ENCODE measurements around the gene PREX1.

Gene PREX1

GRCh38 chr20:48686238-48687116 is 141.3 kb downstream of the PREX1 start:
- no peak for TF ChIP-seq JUND (IDR thresholded peaks at IDR 0.05; ENCODE audit: low read depth)
- in situ Hi-C loops (cut with HindIII; ENCODE audit: low pct_unique_long_range_greater_than_20kb, low sequenced_read_pairs) = no loop called here
- DNase-seq (ENCODE audit: low read depth in 1 of 2, low spot score in 1 of 2) = peak in 1 of 2 experiments; percentile 57

- no peak for TF ChIP-seq JUND (IDR thresholded peaks at IDR 0.05; ENCODE audit: low read depth)
- no peak for DNase-seq (ENCODE audit: low read depth in 1 of 2, low spot score in 1 of 2)
- in situ Hi-C loops (cut with HindIII; ENCODE audit: low pct_unique_long_range_greater_than_20kb, low sequenced_read_pairs) = no loop called here
Measured at GRCh38 chr20:48685300-48685699, 142.5 kb downstream of the PREX1 start.

- TF ChIP-seq JUND (IDR thresholded peaks at IDR 0.05; ENCODE audit: low read depth) = no peak
- no peak for DNase-seq (ENCODE audit: low read depth in 1 of 2, low spot score in 1 of 2)
- in situ Hi-C loops (cut with HindIII; ENCODE audit: low pct_unique_long_range_greater_than_20kb, low sequenced_read_pairs) = no loop called here
Measured at GRCh38 chr20:48684501-48685041, 143.2 kb downstream of the PREX1 start.

GRCh38 chr20:48683467-48684175 is 144.2 kb downstream of the PREX1 start:
- DNase-seq (ENCODE audit: low read depth in 1 of 2, low spot score in 1 of 2) = no peak
- in situ Hi-C loops (cut with HindIII; ENCODE audit: low pct_unique_long_range_greater_than_20kb, low sequenced_read_pairs) = no loop called here
- TF ChIP-seq JUND (IDR thresholded peaks at IDR 0.05; ENCODE audit: low read depth) = no peak

- no peak for DNase-seq (ENCODE audit: low read depth in 1 of 2, low spot score in 1 of 2)
- no peak for TF ChIP-seq JUND (IDR thresholded peaks at IDR 0.05; ENCODE audit: low read depth)
- in situ Hi-C loops (cut with HindIII; ENCODE audit: low pct_unique_long_range_greater_than_20kb, low sequenced_read_pairs) = no loop called here
Measured at GRCh38 chr20:48682529-48683363, 145.1 kb downstream of the PREX1 start.

- no peak for DNase-seq (ENCODE audit: low read depth in 1 of 2, low spot score in 1 of 2)
- in situ Hi-C loops (cut with HindIII; ENCODE audit: low pct_unique_long_range_greater_than_20kb, low sequenced_read_pairs) = no loop called here
Measured at GRCh38 chr20:48681873-48682426, 145.8 kb downstream of the PREX1 start.

GRCh38 chr20:48681201-48681872 is 146.5 kb downstream of the PREX1 start:
- in situ Hi-C loops (cut with HindIII; ENCODE audit: low pct_unique_long_range_greater_than_20kb, low sequenced_read_pairs) = no loop called here
- TF ChIP-seq JUND (IDR thresholded peaks at IDR 0.05; ENCODE audit: low read depth) = no peak
- no peak for DNase-seq (ENCODE audit: low read depth in 1 of 2, low spot score in 1 of 2)

More at GRCh38 chr20:48681873-48682426, 145.8 kb downstream of the PREX1 start:
- no peak for TF ChIP-seq JUND (IDR thresholded peaks at IDR 0.05; ENCODE audit: low read depth)

GRCh38 chr20:48680650-48681049 is 147.1 kb downstream of the PREX1 start:
- in situ Hi-C loops (cut with HindIII; ENCODE audit: low pct_unique_long_range_greater_than_20kb, low sequenced_read_pairs) = no loop called here
- no peak for TF ChIP-seq JUND (IDR thresholded peaks at IDR 0.05; ENCODE audit: low read depth)
- no peak for DNase-seq (ENCODE audit: low read depth in 1 of 2, low spot score in 1 of 2)

GRCh38 chr20:48679599-48679998 is 148.2 kb downstream of the PREX1 start:
- no peak for TF ChIP-seq JUND (IDR thresholded peaks at IDR 0.05; ENCODE audit: low read depth)
- in situ Hi-C loops (cut with HindIII; ENCODE audit: low pct_unique_long_range_greater_than_20kb, low sequenced_read_pairs) = no loop called here
- peak in 1 of 2 experiments; percentile 63 for DNase-seq (ENCODE audit: low read depth in 1 of 2, low spot score in 1 of 2)

GRCh38 chr20:48679011-48679410 is 148.8 kb downstream of the PREX1 start:
- in situ Hi-C loops (cut with HindIII; ENCODE audit: low pct_unique_long_range_greater_than_20kb, low sequenced_read_pairs) = no loop called here
- TF ChIP-seq JUND (IDR thresholded peaks at IDR 0.05; ENCODE audit: low read depth) = no peak
- no peak for DNase-seq (ENCODE audit: low read depth in 1 of 2, low spot score in 1 of 2)

GRCh38 chr20:48678421-48678820 is 149.4 kb downstream of the PREX1 start:
- TF ChIP-seq JUND (IDR thresholded peaks at IDR 0.05; ENCODE audit: low read depth) = no peak
- DNase-seq (ENCODE audit: low read depth in 1 of 2, low spot score in 1 of 2) = no peak
- in situ Hi-C loops (cut with HindIII; ENCODE audit: low pct_unique_long_range_greater_than_20kb, low sequenced_read_pairs) = no loop called here

Measured in T47D (cell line).